HCT116 (cell line): ENCODE data around the gene ATP8B3. TPM values are rescaled to one million over a fixed set of nuclear protein-coding genes. Genes with fewer than 3 reads are reported as not detected.

Experiments used
- ATAC-seq: fragments of 200-7000 bp; cut with Tn5 transposase; 2 replicates; pipeline ENCODE4 v1.9.1; 2020; ENCODE audit warnings: mild to moderate bottlenecking, moderate library complexity
- BruUV-seq: library from RNA; stranded (reverse); fragments of 400-500 nt; replicated peaks from 2 replicates; lab custom pipeline; 2021; lab: Mats Ljungman, UMichigan
- CTCF ChIA-PET: fragments of 300-600 bp; sonication (Branson Sonifier 250); formaldehyde crosslinking; loops from one replicate; lab custom pipeline; 2021; ENCODE audit warnings: antibody characterized with exemption; lab: Charles Lee
- POLR2A ChIA-PET: fragments of 300-600, 350-600 bp; sonication (Branson Sonifier 250); formaldehyde crosslinking; loops from one replicate; lab custom pipeline; 2021; ENCODE audit warnings: antibody characterized with exemption; lab: Charles Lee
- RAD21 ChIA-PET, 2 experiments: fragments of 300-600 bp; sonication (Branson Sonifier 250); formaldehyde crosslinking; loops; one replicate each; lab custom pipeline; 2023; ENCODE audit warnings: low total read pairs in 2 of 2; ENCODE audit not compliant: uncharacterized antibody in 2 of 2, unreplicated experiment in 2 of 2, low non-redundant PET in 1 of 2; lab: Charles Lee
- DNase-seq: peaks from one replicate; pipeline ENCODE4 v3.0.0-alpha.2; 2010; ENCODE audit warnings: low read depth, low spot score
- H2AFZ ChIP-seq: fragments of 200-600 bp; shearing (Covaris generic), sonication (generic); 2 replicates; pipeline ENCODE4 v1.6.1; 2017; ENCODE audit warnings: low read depth, mixed run types, mixed read lengths, antibody characterized with exemption, low read length; ENCODE audit not compliant: poor library complexity, severe bottlenecking
- H3K27ac ChIP-seq: 2 replicates; pipeline ENCODE4 v1.5.1; 2012; ENCODE audit warnings: low read depth, low read length
- H3K27me3 ChIP-seq: fragments of 200-600 bp; sonication (generic); 2 replicates; pipeline ENCODE4 v1.6.1; 2016; ENCODE audit warnings: mixed run types, low read length, mixed read lengths; ENCODE audit not compliant: insufficient read depth
- H3K36me3 ChIP-seq, 2 experiments: fragments of 200-500 bp in 1 of 2; fragments of 200-600 bp in 1 of 2; sonication (Bioruptor generic) in 1 of 2; sonication (generic) in 1 of 2; 2 replicates each; pipeline versions ENCODE4 v1.5.1 to v1.6.1; 2014 to 2016; ENCODE audit warnings: low read length in 2 of 2, inconsistent platforms in 1 of 2, mixed read lengths in 1 of 2, mixed run types in 1 of 2; ENCODE audit not compliant: insufficient read depth in 2 of 2, control insufficient read depth in 1 of 2
- H3K4me1 ChIP-seq, 2 experiments: fragments of 200-600 bp in 1 of 2; sonication (generic) in 1 of 2; 2 replicates each; pipeline versions ENCODE4 v1.5.1 to v1.6.1; 2012 to 2017; ENCODE audit warnings: low read length in 2 of 2, inconsistent platforms in 1 of 2, mild to moderate bottlenecking in 1 of 2, mixed read lengths in 1 of 2, mixed run types in 1 of 2, moderate library complexity in 1 of 2; ENCODE audit not compliant: insufficient read depth in 2 of 2, control insufficient read depth in 1 of 2
- H3K4me2 ChIP-seq: fragments of 200-600 bp; sonication (generic); 2 replicates; pipeline ENCODE4 v1.6.1; 2017; ENCODE audit warnings: mixed run types, low read length, mixed read lengths
- H3K4me3 ChIP-seq, 2 experiments: fragments of 200-600 bp in 1 of 2; sonication (generic) in 1 of 2; replicated peaks in 1 of 2; 2 replicates each; pipeline ENCODE4 v1.5.1; 2011 to 2016; ENCODE audit warnings: low read length in 2 of 2, control low read depth in 1 of 2, low read depth in 1 of 2, mild to moderate bottlenecking in 1 of 2, mixed read lengths in 1 of 2, mixed run types in 1 of 2
- H3K79me2 ChIP-seq: fragments of 200-600 bp; sonication (generic); 2 replicates; pipeline ENCODE4 v1.6.1; 2017; ENCODE audit warnings: mild to moderate bottlenecking, mixed run types, low read length, moderate library complexity, mixed read lengths; ENCODE audit not compliant: insufficient read depth
- H3K9ac ChIP-seq: fragments of 200-600 bp; sonication (generic); 2 replicates; pipeline ENCODE4 v1.6.1; 2016; ENCODE audit warnings: low read length, mixed read lengths
- H3K9me2 ChIP-seq: fragments of 200-600 bp; sonication (generic), shearing (Covaris generic); 2 replicates; pipeline ENCODE4 v1.6.1; 2017; ENCODE audit warnings: mixed run types, mild to moderate bottlenecking, moderate library complexity; ENCODE audit not compliant: insufficient read depth
- H3K9me3 ChIP-seq, 2 experiments: fragments of 200-500 bp in 1 of 2; fragments of 200-600 bp in 1 of 2; sonication (Bioruptor generic) in 1 of 2; sonication (generic) in 1 of 2; 2 replicates each; pipeline ENCODE4 v1.6.1; 2014 to 2017; ENCODE audit warnings: low read length in 2 of 2, mixed read lengths in 2 of 2, inconsistent platforms in 1 of 2, low read depth in 1 of 2, mild to moderate bottlenecking in 1 of 2, mixed run types in 1 of 2, moderate library complexity in 1 of 2; ENCODE audit not compliant: control insufficient read depth in 1 of 2, insufficient read depth in 1 of 2
- H4K20me1 ChIP-seq: fragments of 200-600 bp; sonication (generic), shearing (Covaris generic); 2 replicates; pipeline ENCODE4 v1.6.1; 2017; ENCODE audit warnings: mixed run types, mild to moderate bottlenecking, moderate library complexity; ENCODE audit not compliant: insufficient read depth
- CBX3 ChIP-seq: IDR thresholded peaks from 2 replicates; pipeline ENCODE4 v1.6.1; 2012; ENCODE audit warnings: low read depth
- CTCF ChIP-seq, 3 experiments: fragments of 200-600 bp in 1 of 3; sonication (generic) in 1 of 3; IDR thresholded peaks in 2 of 3; conservative IDR thresholded peaks in 1 of 3; 2 replicates each; pipeline ENCODE4 v1.5.1; 2012 to 2017; ENCODE audit warnings: low read depth in 2 of 3, low read length in 2 of 3, antibody characterized with exemption in 1 of 3, borderline replicate concordance in 1 of 3, control low read depth in 1 of 3, mild to moderate bottlenecking in 1 of 3, mixed read lengths in 1 of 3, mixed run types in 1 of 3, moderate library complexity in 1 of 3; ENCODE audit not compliant: insufficient read depth in 1 of 3
- ELF1 ChIP-seq: IDR thresholded peaks from 2 replicates; pipeline ENCODE4 v1.6.1; 2012; ENCODE audit warnings: low read depth, borderline replicate concordance
- EZH2 ChIP-seq: fragments of 200-600 bp; sonication (generic); IDR thresholded peaks from 2 replicates; pipeline ENCODE4 v1.6.1; 2017; ENCODE audit warnings: antibody characterized with exemption, mixed run types
- JUND ChIP-seq: IDR thresholded peaks from 2 replicates; pipeline ENCODE4 v1.6.1; 2012
- POLR2A ChIP-seq: IDR thresholded peaks from 2 replicates; pipeline ENCODE4 v1.7.0; 2011; ENCODE audit warnings: borderline replicate concordance; ENCODE audit not compliant: insufficient read depth, insufficient read length; ENCODE audit errors: extremely low read depth
- RAD21 ChIP-seq: IDR thresholded peaks from 2 replicates; pipeline ENCODE4 v1.6.1; 2012; ENCODE audit warnings: low read depth, mild to moderate bottlenecking
- REST ChIP-seq: IDR thresholded peaks from 2 replicates; pipeline ENCODE4 v1.6.1; 2012; ENCODE audit warnings: low read depth
- TCF7L2 ChIP-seq: IDR thresholded peaks from 2 replicates; pipeline ENCODE4 v1.7.0; 2011; ENCODE audit warnings: borderline replicate concordance, inconsistent platforms; ENCODE audit not compliant: insufficient read depth, insufficient read length; ENCODE audit errors: extremely low read depth
- YY1 ChIP-seq: IDR thresholded peaks from 2 replicates; pipeline ENCODE4 v1.6.1; 2011; ENCODE audit warnings: low read length, low read depth, moderate library complexity, mild to moderate bottlenecking; ENCODE audit not compliant: insufficient replicate concordance; ENCODE audit errors: extremely low read depth
- ZFX ChIP-seq: fragments of 450-650 bp; IDR thresholded peaks from 2 replicates; pipeline ENCODE4 v1.6.1; 2017
- intact Hi-C: fragments of 100-400 bp; cut with micrococcal nuclease; formaldehyde crosslinking; loops from 2 replicates; pipeline ENCODE4 v1.10.0; 2022
- total RNA-seq: library from RNA; stranded (reverse); gene quantifications from one replicate; pipeline ENCODE4 v1.2.1, GENCODE V29; 2021; ENCODE audit not compliant: unreplicated experiment
- TF ChIP-seq, protein P1 (sequence below): IDR thresholded peaks from 2 replicates; pipeline ENCODE4 v1.6.1; 2012
- TF ChIP-seq, protein P2 (sequence below): IDR thresholded peaks from 2 replicates; pipeline ENCODE4 v1.6.1; 2012

Gene ATP8B3
- total RNA-seq, 1 experiment from 2014 or later, result 17.0 TPM

DNA sequence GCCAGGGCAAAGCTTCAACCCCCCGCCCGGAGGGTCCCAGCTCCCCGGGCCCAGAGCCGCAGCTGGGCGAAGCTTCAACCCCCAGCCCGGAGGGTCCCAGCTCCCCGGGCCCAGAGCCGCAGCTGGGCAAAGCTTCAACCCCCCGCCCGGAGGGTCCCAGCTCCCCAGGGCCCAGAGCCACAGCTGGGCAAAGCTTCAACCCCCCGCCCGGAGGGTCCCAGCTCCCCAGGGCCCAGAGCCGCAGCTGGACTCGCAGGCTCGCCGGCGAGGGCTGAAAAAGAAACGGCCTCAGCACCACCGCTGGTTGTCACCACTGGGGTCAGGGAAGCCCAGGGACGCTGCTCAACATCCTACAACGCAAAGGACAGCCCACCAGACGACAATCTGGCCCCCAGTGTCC, 31.0 kb upstream of the ATP8B3 start:
- POLR2A ChIA-PET, result no interaction called here

More for the DNA sequence above, 31.0 kb upstream of the ATP8B3 start:
- no peak overlapping the region for H3K4me3 ChIP-seq
- ChIA-PET RAD21 (no interaction called here), CTCF (interaction anchor here (1.3 kb wide), 1 partner anchor 17 kb away, joined by 5 read pairs; no protein-coding TSS in a partner anchor)
- H3K79me2 ChIP-seq, result peaks cover 95% of the 10 kb centered on the region
- no peak overlapping the region for H3K27ac ChIP-seq
- intact Hi-C loops, result no loop called here
- H3K4me2 ChIP-seq, result no peak overlapping the region
- no peak for DNase-seq
- H3K4me1 ChIP-seq, result peaks cover 20 to 26% of the 10 kb centered on the region in 2 experiments; a peak in 3 of 4 replicates
- peaks cover 0 to 8% of the 10 kb centered on the region in 2 experiments; a peak in 1 of 4 replicates for H3K36me3 ChIP-seq
- no peaks in the 10 kb centered on the region for H3K9me2 ChIP-seq
- H3K9me3 ChIP-seq, result no peaks in the 10 kb centered on the region
- H2AFZ ChIP-seq, result no peak overlapping the region
- no peaks in the 10 kb centered on the region for H3K27me3 ChIP-seq
- no TSS peak for BruUV-seq
- no peak for TF ChIP-seq RAD21
- no peak for TF ChIP-seq TCF7L2
- TF ChIP-seq, protein P1, sequence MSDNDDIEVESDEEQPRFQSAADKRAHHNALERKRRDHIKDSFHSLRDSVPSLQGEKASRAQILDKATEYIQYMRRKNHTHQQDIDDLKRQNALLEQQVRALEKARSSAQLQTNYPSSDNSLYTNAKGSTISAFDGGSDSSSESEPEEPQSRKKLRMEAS, result no peak
- TF ChIP-seq, protein P2, sequence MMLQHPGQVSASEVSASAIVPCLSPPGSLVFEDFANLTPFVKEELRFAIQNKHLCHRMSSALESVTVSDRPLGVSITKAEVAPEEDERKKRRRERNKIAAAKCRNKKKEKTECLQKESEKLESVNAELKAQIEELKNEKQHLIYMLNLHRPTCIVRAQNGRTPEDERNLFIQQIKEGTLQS, result no peak
- no peak for TF ChIP-seq POLR2A
- TF ChIP-seq YY1, result no peak
- no peak for TF ChIP-seq ZFX
- no peak for TF ChIP-seq JUND
- TF ChIP-seq CBX3, result no peak
- TF ChIP-seq CTCF (IDR thresholded peaks at IDR 0.05 in 2 of 3, conservative IDR thresholded peaks at IDR 0.05 in 1 of 3; ENCODE audit: borderline replicate concordance in 1 of 3, insufficient read depth in 1 of 3, low read depth in 2 of 3, low read length in 2 of 3), result no peak
- no peak for TF ChIP-seq ELF1
- no peak for TF ChIP-seq EZH2
- TF ChIP-seq REST, result no peak
- ATAC-seq, result no peak
- H3K9ac ChIP-seq, result no peak overlapping the region
- peaks cover 15% of the 10 kb centered on the region; the same call in 1 of the 2 replicates for H4K20me1 ChIP-seq
